Hepatocyte (in vitro differentiated cells): ENCODE measurements around the gene GCLC. TPM values are rescaled to one million over a fixed set of nuclear protein-coding genes. Genes with fewer than 3 reads are reported as not detected.

Experiments
- DNase-seq: peaks from one replicate; pipeline ENCODE4 v3.0.0-alpha.2; 2016; ENCODE audit warnings: low spot score
- H2AFZ ChIP-seq: fragments of 200-600 bp; sonication (generic); 2 replicates; pipeline ENCODE4 v1.6.0; 2016; ENCODE audit warnings: antibody characterized with exemption, mild to moderate bottlenecking
- H3K27ac ChIP-seq: fragments of 200-600 bp; sonication (generic); 2 replicates; pipeline ENCODE4 v1.5.1; 2016; ENCODE audit warnings: mild to moderate bottlenecking
- H3K27me3 ChIP-seq: fragments of 200-600 bp; sonication (generic); 2 replicates; pipeline ENCODE4 v1.6.1; 2016
- H3K36me3 ChIP-seq: fragments of 200-600 bp; sonication (generic); replicated peaks from 2 replicates; pipeline ENCODE4 v1.5.1; 2016; ENCODE audit warnings: low read depth; ENCODE audit not compliant: insufficient read depth
- H3K4me1 ChIP-seq: fragments of 200-600 bp; sonication (generic); 2 replicates; pipeline ENCODE4 v1.5.1; 2016; ENCODE audit warnings: mild to moderate bottlenecking, moderate library complexity; ENCODE audit not compliant: insufficient read depth
- H3K4me2 ChIP-seq: fragments of 200-600 bp; sonication (generic); 2 replicates; pipeline ENCODE4 v1.6.0; 2016
- H3K4me3 ChIP-seq: fragments of 200-600 bp; sonication (generic); 2 replicates; pipeline ENCODE4 v1.5.1; 2016; ENCODE audit warnings: mild to moderate bottlenecking
- H3K79me2 ChIP-seq: fragments of 200-600 bp; sonication (generic); 2 replicates; pipeline ENCODE4 v1.6.0; 2017; ENCODE audit warnings: mild to moderate bottlenecking
- H3K9me2 ChIP-seq: fragments of 200-600 bp; sonication (generic); replicated peaks from 2 replicates; pipeline ENCODE4 v1.6.0; 2017; ENCODE audit warnings: mild to moderate bottlenecking; ENCODE audit not compliant: insufficient read depth
- H3K9me3 ChIP-seq: fragments of 200-600 bp; sonication (generic); 2 replicates; pipeline ENCODE4 v1.5.1; 2016; ENCODE audit warnings: low read depth, mild to moderate bottlenecking
- H4K20me1 ChIP-seq: fragments of 200-600 bp; sonication (generic); 2 replicates; pipeline ENCODE4 v1.6.0; 2016; ENCODE audit warnings: mild to moderate bottlenecking; ENCODE audit not compliant: insufficient read depth, poor library complexity, severe bottlenecking
- CTCF ChIP-seq: fragments of 200-600 bp; sonication (generic); IDR thresholded peaks from 2 replicates; pipeline ENCODE4 v1.5.1; 2016; ENCODE audit warnings: antibody characterized with exemption, mild to moderate bottlenecking; ENCODE audit not compliant: poor library complexity
- EZH2 ChIP-seq: fragments of 200-600 bp; sonication (generic); IDR thresholded peaks from 2 replicates; pipeline ENCODE4 v1.6.1; 2016; ENCODE audit warnings: antibody characterized with exemption, mild to moderate bottlenecking, borderline replicate concordance
- EZH2phosphoT487 ChIP-seq: fragments of 200-600 bp; sonication (generic); IDR thresholded peaks from one replicate; pipeline ENCODE4 v1.6.1; 2018; ENCODE audit warnings: antibody characterized with exemption, mild to moderate bottlenecking, low read depth, moderate library complexity; ENCODE audit not compliant: unreplicated experiment, severe bottlenecking
- WGBS: methylation state at CpG from one replicate; pipeline ENCODE4 v1.1.6; 2016; ENCODE audit warnings: low lambda C conversion rate; ENCODE audit errors: missing lambda C conversion rate; 5-methylcytosine and 5-hydroxymethylcytosine counted together
- polyA plus RNA-seq: library from polyadenylated mRNA; unstranded; fragments of >200 nt; fragmentation: Nextera tagmentation; extraction: Ambion mirVana; gene quantifications from 2 replicates; pipeline ENCODE4 v1.2.1, GENCODE V29; 2016
- total RNA-seq: library from RNA; depleted of rRNA; stranded (reverse); fragments of >200 nt; gene quantifications from 2 replicates; pipeline ENCODE4 v1.2.3, GENCODE V29; 2014

Gene GCLC
- total and polyA plus RNA-seq, 2 experiments from 2014 or later = 21.9 to 52.6 TPM

GRCh38 chr6:53547166-53547810 lies 2.4 kb upstream of the GCLC start:
- no peaks in the 10 kb centered on the region for H3K36me3 ChIP-seq
- no peaks in the 10 kb centered on the region for H3K9me2 ChIP-seq
- peaks cover 8% of the 10 kb centered on the region for H4K20me1 ChIP-seq
- no peaks in the 10 kb centered on the region for H3K9me3 ChIP-seq
- H3K27me3 ChIP-seq = no peaks in the 10 kb centered on the region
- H3K79me2 ChIP-seq = peaks cover 21% of the 10 kb centered on the region
- H3K4me2 ChIP-seq = peak overlapping the region; percentile 93
- H3K4me3 ChIP-seq = peak overlapping the region; percentile 23
- H3K4me1 ChIP-seq = peaks cover 13% of the 10 kb centered on the region
- peak overlapping the region; percentile 34 for H2AFZ ChIP-seq
- H3K27ac ChIP-seq = peak overlapping the region; percentile 46
- DNase-seq = peak; percentile 21
- WGBS = 11% methylated on average over 12 of the region's 12 CpGs
- no peak for TF ChIP-seq EZH2phosphoT487
- TF ChIP-seq CTCF = no peak
- TF ChIP-seq EZH2 = no peak

- Histone ChIP-seq H3K4me3 (no peak overlapping the region), H3K27ac (no peak overlapping the region), H3K36me3 (no peaks in the 10 kb centered on the region), H3K4me2 (no peak overlapping the region), H3K9me2 (no peaks in the 10 kb centered on the region), H3K79me2 (peaks cover 31% of the 10 kb centered on the region), H3K4me1 (peaks cover 13% of the 10 kb centered on the region), H4K20me1 (peaks cover 8% of the 10 kb centered on the region), H3K27me3 (no peaks in the 10 kb centered on the region), H2AFZ (no peak overlapping the region), H3K9me3 (no peaks in the 10 kb centered on the region)
- WGBS = 92% methylated on average over 2 of the region's 2 CpGs
- no peak for DNase-seq
- no peak for TF ChIP-seq EZH2phosphoT487
- TF ChIP-seq EZH2 = no peak
- TF ChIP-seq CTCF = no peak
Measured at GRCh38 chr6:53546281-53546680, 1.4 kb upstream of the GCLC start.

- no peaks in the 10 kb centered on the region for H3K27me3 ChIP-seq
- H3K9me3 ChIP-seq = no peaks in the 10 kb centered on the region
- under 1% methylated on average over 20 of the region's 24 CpGs for WGBS
- no peaks in the 10 kb centered on the region for H3K36me3 ChIP-seq
- peak; percentile 37 for DNase-seq
- TF ChIP-seq EZH2 (no peak), EZH2phosphoT487 (no peak), CTCF (no peak)
- peak overlapping the region; percentile 91 for H3K27ac ChIP-seq
- no peaks in the 10 kb centered on the region for H3K9me2 ChIP-seq
- H3K4me1 ChIP-seq = peaks cover 20% of the 10 kb centered on the region
- peaks cover 53% of the 10 kb centered on the region for H3K79me2 ChIP-seq
- H3K4me2 ChIP-seq = peak overlapping the region; percentile 91
- H3K4me3 ChIP-seq = peak overlapping the region; percentile 91
- H2AFZ ChIP-seq = peak overlapping the region; percentile 76
- peaks cover 21% of the 10 kb centered on the region for H4K20me1 ChIP-seq
Measured at GRCh38 chr6:53544217-53544469, 758 bp downstream of the GCLC start.
